Neural progenitor cell (in vitro differentiated cells): ENCODE data around the gene FYTTD1. TPM values are rescaled to one million over a fixed set of nuclear protein-coding genes. Genes with fewer than 3 reads are reported as not detected.
"Not testable (repeated sequence)": the region's sequence is repeated elsewhere in the genome, so short reads cannot be mapped to it uniquely, and the experiment has no call there.

Source experiments
- DNase-seq: peaks from one replicate; pipeline ENCODE4 v3.0.0-alpha.2; 2016; ENCODE audit warnings: low spot score
- H2AFZ ChIP-seq: fragments of 200-600 bp; sonication (generic); replicated peaks from 2 replicates; pipeline ENCODE4 v1.6.1; 2016; ENCODE audit warnings: antibody characterized with exemption
- H3F3A ChIP-seq: fragments of 200-600 bp; sonication (generic); 2 replicates; pipeline ENCODE4 v1.6.1; 2016; ENCODE audit warnings: antibody characterized with exemption, low read depth
- H3K27ac ChIP-seq: fragments of 200-600 bp; sonication (generic); 2 replicates; pipeline ENCODE4 v1.5.1; 2016; ENCODE audit warnings: mild to moderate bottlenecking
- H3K27me3 ChIP-seq: fragments of 200-600 bp; sonication (generic); 2 replicates; pipeline ENCODE4 v1.6.1; 2016; ENCODE audit warnings: mild to moderate bottlenecking, moderate library complexity
- H3K36me3 ChIP-seq: fragments of 200-600 bp; sonication (generic); 2 replicates; pipeline ENCODE4 v1.5.1; 2016
- H3K4me1 ChIP-seq: fragments of 200-600 bp; sonication (generic); 2 replicates; pipeline ENCODE4 v1.6.1; 2016; ENCODE audit warnings: mixed run types
- H3K4me2 ChIP-seq: fragments of 200-600 bp; sonication (generic); 2 replicates; pipeline ENCODE4 v1.6.1; 2016
- H3K4me3 ChIP-seq: fragments of 200-600 bp; sonication (generic); 2 replicates; pipeline ENCODE4 v1.5.1; 2016
- H3K79me2 ChIP-seq: fragments of 200-600 bp; sonication (generic); 2 replicates; pipeline ENCODE4 v1.6.1; 2016; ENCODE audit warnings: low read depth
- H3K9ac ChIP-seq: fragments of 200-600 bp; sonication (generic); 2 replicates; pipeline ENCODE4 v1.6.1; 2016
- H3K9me3 ChIP-seq: fragments of 200-600 bp; sonication (generic); 2 replicates; pipeline ENCODE4 v1.5.1; 2016; ENCODE audit warnings: low read depth
- H4K20me1 ChIP-seq: fragments of 200-600 bp; sonication (generic); 2 replicates; pipeline ENCODE4 v1.6.1; 2016; ENCODE audit warnings: low read depth
- H3K27ac Mint-ChIP-seq: 3 replicates; pipeline ENCODE4 v1.8.0; 2021; ENCODE audit warnings: mixed read lengths
- H3K27me3 Mint-ChIP-seq: 2 replicates; pipeline ENCODE4 v1.8.0; 2022; ENCODE audit warnings: low read depth, mild to moderate bottlenecking, inconsistent platforms, moderate library complexity, mixed read lengths; ENCODE audit not compliant: insufficient read depth
- H3K36me3 Mint-ChIP-seq: 3 replicates; pipeline ENCODE4 v1.8.0; 2021; ENCODE audit warnings: mixed read lengths
- H3K4me1 Mint-ChIP-seq: 3 replicates; pipeline ENCODE4 v1.8.0; 2021; ENCODE audit warnings: mixed read lengths
- H3K4me3 Mint-ChIP-seq: 3 replicates; pipeline ENCODE4 v1.8.0; 2021; ENCODE audit warnings: mild to moderate bottlenecking, moderate library complexity, mixed read lengths
- H3K9me3 Mint-ChIP-seq: 3 replicates; pipeline ENCODE4 v1.8.0; 2020; ENCODE audit warnings: mixed read lengths
- CTCF ChIP-seq: fragments of 200-600 bp; sonication (generic); IDR thresholded peaks from 2 replicates; pipeline ENCODE4 v1.5.1; 2017; ENCODE audit warnings: antibody characterized with exemption, mild to moderate bottlenecking
- EZH2 ChIP-seq: fragments of 200-600 bp; sonication (generic); IDR thresholded peaks from 2 replicates; pipeline ENCODE4 v1.6.1; 2017; ENCODE audit warnings: antibody characterized with exemption, mild to moderate bottlenecking, moderate library complexity
- EZH2phosphoT487 ChIP-seq: fragments of 200-600 bp; sonication (generic); IDR thresholded peaks from 2 replicates; pipeline ENCODE4 v1.6.1; 2017; ENCODE audit warnings: antibody characterized with exemption
- total RNA-seq: library from RNA; depleted of rRNA; stranded (reverse); fragments of >200 nt; gene quantifications from 2 replicates; pipeline ENCODE4 v1.2.3, GENCODE V29; 2015; ENCODE audit warnings: low replicate concordance

FYTTD1 gene
- total RNA-seq, 1 donor from 2014 or later = 104 TPM

DNA sequence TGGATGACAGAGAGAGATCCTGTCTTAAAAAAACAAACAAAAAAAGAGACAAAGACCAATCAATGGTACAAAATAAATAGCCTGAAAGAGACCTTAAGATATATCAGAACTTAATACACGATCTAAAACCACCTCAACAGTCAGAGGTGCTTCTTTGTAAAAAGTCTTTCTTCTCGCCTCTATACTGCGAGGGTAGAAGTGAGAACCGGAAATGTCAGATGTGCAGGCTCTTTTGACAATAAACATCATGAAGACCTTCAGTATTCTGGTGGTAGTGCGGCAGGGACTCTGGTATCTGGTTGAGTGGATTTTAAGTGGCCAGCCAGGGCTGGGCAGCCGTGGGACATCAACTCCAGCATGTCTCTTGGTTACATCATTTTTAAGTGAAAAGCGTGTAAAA is 43.0 kb upstream of the FYTTD1 start:
- Mint-ChIP-seq H3K9me3 (no peaks in the 10 kb centered on the region), H3K4me3 (peak overlapping the region; percentile 53), H3K27me3 (peaks cover 2% of the 10 kb centered on the region), H3K4me1 (no peaks in the 10 kb centered on the region), H3K27ac (peak overlapping the region; percentile 66), H3K36me3 (peaks cover 11% of the 10 kb centered on the region)
- Histone ChIP-seq H3K9ac (no peak overlapping the region), H3K27ac (no peak overlapping the region), H3F3A (no peaks in the 10 kb centered on the region), H3K4me2 (no peak overlapping the region), H3K36me3 (no peaks in the 10 kb centered on the region), H4K20me1 (no peaks in the 10 kb centered on the region), H2AFZ (no peak overlapping the region), H3K27me3 (no peaks in the 10 kb centered on the region), H3K9me3 (no peaks in the 10 kb centered on the region), H3K4me1 (no peaks in the 10 kb centered on the region), H3K79me2 (no peaks in the 10 kb centered on the region), H3K4me3 (no peak overlapping the region)
- TF ChIP-seq CTCF (no peak), EZH2 (no peak), EZH2phosphoT487 (no peak)
- no peak for DNase-seq

DNA sequence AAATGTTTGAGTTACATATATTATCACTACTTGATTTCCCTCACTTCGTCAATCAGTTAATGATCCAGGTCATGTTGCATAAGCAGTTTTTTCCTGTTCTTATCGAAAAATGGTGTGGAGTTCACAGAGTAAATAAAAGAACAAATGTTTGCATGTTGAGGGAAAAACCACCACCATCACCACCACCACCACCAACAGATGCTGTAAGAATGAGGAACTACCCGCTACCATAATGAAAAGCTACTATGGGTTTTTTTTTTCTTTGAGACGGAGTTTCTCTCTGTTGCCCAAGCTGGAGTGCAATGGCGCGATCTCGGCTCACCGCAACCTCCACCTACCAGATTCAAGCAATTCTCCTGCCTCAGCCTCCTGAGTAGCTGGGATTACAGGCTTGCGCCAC is 40.5 kb upstream of the FYTTD1 start:
- H3K36me3 Mint-ChIP-seq = peaks cover 5% of the 10 kb centered on the region
- no peak overlapping the region for H2AFZ ChIP-seq
- no peaks in the 10 kb centered on the region for H3K9me3 ChIP-seq
- H3K4me3 ChIP-seq = no peak overlapping the region
- peaks cover 2% of the 10 kb centered on the region for H3K27me3 Mint-ChIP-seq
- peaks cover 16% of the 10 kb centered on the region for H3K4me1 Mint-ChIP-seq
- H3K4me1 ChIP-seq = peaks cover 8% of the 10 kb centered on the region
- no peaks in the 10 kb centered on the region for H4K20me1 ChIP-seq
- H3K4me2 ChIP-seq = no peak overlapping the region
- H3K4me3 Mint-ChIP-seq = no peak overlapping the region
- H3K9me3 Mint-ChIP-seq = no peaks in the 10 kb centered on the region
- no peak overlapping the region for H3K9ac ChIP-seq
- no peak for DNase-seq
- H3K36me3 ChIP-seq = no peaks in the 10 kb centered on the region
- H3K79me2 ChIP-seq = no peaks in the 10 kb centered on the region
- H3K27me3 ChIP-seq = no peaks in the 10 kb centered on the region
- TF ChIP-seq EZH2 (no peak), CTCF (no peak), EZH2phosphoT487 (no peak)
- H3K27ac Mint-ChIP-seq = no peak overlapping the region
- H3F3A ChIP-seq = no peaks in the 10 kb centered on the region
- H3K27ac ChIP-seq = no peak overlapping the region

DNA sequence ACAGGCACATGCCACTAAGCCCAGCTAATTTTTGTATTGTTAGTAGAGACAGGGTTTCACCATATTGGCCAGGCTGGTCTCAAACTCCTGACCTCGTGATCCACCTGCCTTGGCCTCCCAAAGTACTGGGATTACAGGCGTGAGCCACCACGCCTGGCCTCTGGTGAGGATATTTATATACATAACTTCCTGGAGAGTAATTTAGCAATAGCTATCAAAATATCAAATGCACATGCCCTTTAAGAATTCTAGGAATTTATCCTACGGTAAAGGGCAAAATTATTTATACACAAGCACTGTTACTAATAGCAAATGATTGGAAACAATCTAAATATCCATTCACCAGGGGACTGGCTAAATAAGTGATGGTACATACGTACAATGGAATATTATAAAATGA is 38.7 kb upstream of the FYTTD1 start:
- H3K4me3 Mint-ChIP-seq, H3K36me3 Mint-ChIP-seq, H3K79me2 ChIP-seq, H3K9ac ChIP-seq, H3K27ac ChIP-seq, H3K4me1 ChIP-seq, H3K9me3 Mint-ChIP-seq, H3K27ac Mint-ChIP-seq, DNase-seq, H3K4me3 ChIP-seq, H3F3A ChIP-seq, H2AFZ ChIP-seq, H3K36me3 ChIP-seq, H4K20me1 ChIP-seq, H3K9me3 ChIP-seq, H3K4me2 ChIP-seq, H3K27me3 Mint-ChIP-seq, H3K27me3 ChIP-seq: not testable (repeated sequence)
- H3K4me1 Mint-ChIP-seq = peaks cover 16% of the 10 kb centered on the region

DNA sequence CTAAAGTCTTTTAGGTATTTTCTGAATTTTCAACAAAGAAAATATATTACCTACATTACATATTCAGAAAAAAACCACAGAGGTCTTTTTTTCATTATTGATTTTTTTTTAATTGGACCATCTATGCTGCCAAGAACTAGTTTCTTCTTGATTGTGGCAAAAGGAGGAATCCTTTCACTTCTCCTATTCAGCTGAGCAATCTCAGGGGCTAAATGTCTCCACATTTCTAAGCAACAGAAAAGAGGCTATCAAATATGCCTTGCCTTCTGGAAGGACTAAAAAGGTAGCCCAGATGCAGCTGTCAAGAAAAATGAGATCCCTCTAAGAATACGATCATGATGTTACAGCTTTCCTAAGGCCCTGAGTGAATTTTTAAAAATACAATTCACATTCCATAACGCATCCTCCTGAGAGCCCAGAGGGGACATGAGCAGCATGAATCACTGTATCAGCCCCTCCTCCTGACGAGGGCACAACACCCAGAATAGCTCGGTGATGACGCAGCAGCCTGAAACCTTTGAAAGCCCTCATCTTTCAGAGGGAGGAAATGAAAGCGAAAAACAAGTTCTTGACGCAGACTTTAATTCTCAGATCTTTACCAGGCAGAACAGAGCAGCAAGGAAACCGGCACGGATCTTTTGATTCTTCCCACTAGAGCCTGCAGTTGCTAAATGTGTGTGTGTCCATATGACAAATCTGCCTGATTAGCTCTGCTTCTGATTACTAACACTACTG is 37.5 kb upstream of the FYTTD1 start:
- Histone ChIP-seq H3K27me3 (no peaks in the 10 kb centered on the region), H3K79me2 (no peaks in the 10 kb centered on the region)

More for the DNA sequence above, 37.5 kb upstream of the FYTTD1 start:
- Mint-ChIP-seq H3K4me3 (peak overlapping the region; percentile 76), H3K27ac (peak overlapping the region; percentile 87), H3K9me3 (no peaks in the 10 kb centered on the region), H3K4me1 (peaks cover 16% of the 10 kb centered on the region), H3K27me3 (peaks cover 2% of the 10 kb centered on the region), H3K36me3 (peaks cover 9% of the 10 kb centered on the region)
- peak; percentile 32 for DNase-seq
- Histone ChIP-seq H3K4me1 (peaks cover 8% of the 10 kb centered on the region), H2AFZ (peak overlapping the region; percentile 61), H3K9me3 (no peaks in the 10 kb centered on the region), H3K4me2 (peak overlapping the region; percentile 35), H3K27ac (peak overlapping the region; percentile 23), H3F3A (no peaks in the 10 kb centered on the region), H4K20me1 (no peaks in the 10 kb centered on the region), H3K36me3 (no peaks in the 10 kb centered on the region), H3K9ac (no peak overlapping the region), H3K4me3 (no peak overlapping the region)
- TF ChIP-seq EZH2 = no peak
- TF ChIP-seq CTCF = no peak
- no peak for TF ChIP-seq EZH2phosphoT487
